NCI-H2081 treated with DMSO at 0.1 percent for 48 hours (cell line): ENCODE measurements around the gene ACOT11.
"Not testable (repeated sequence)": the region's sequence is repeated elsewhere in the genome, so short reads cannot be mapped to it uniquely, and the experiment has no call there.

ENCODE experiments used
- DNase-seq: peaks from one replicate; lab custom pipeline; 2025; lab: John Stamatoyannopoulos, UW

Gene ACOT11

GRCh38 chr1:54547601-54548388 lies at the start of gene ACOT11:
Gene ACOT11, plus strand, starts transcription at chr1:54548228. Its CDS starts 82 bp downstream, at chr1:54548310.
- no peak for DNase-seq

- no peak for DNase-seq
Measured at GRCh38 chr1:54498383-54499096, 49.5 kb upstream of the ACOT11 start.

GRCh38 chr1:54499097-54499359 lies 49.0 kb upstream of the ACOT11 start:
- DNase-seq, result no peak

DNA sequence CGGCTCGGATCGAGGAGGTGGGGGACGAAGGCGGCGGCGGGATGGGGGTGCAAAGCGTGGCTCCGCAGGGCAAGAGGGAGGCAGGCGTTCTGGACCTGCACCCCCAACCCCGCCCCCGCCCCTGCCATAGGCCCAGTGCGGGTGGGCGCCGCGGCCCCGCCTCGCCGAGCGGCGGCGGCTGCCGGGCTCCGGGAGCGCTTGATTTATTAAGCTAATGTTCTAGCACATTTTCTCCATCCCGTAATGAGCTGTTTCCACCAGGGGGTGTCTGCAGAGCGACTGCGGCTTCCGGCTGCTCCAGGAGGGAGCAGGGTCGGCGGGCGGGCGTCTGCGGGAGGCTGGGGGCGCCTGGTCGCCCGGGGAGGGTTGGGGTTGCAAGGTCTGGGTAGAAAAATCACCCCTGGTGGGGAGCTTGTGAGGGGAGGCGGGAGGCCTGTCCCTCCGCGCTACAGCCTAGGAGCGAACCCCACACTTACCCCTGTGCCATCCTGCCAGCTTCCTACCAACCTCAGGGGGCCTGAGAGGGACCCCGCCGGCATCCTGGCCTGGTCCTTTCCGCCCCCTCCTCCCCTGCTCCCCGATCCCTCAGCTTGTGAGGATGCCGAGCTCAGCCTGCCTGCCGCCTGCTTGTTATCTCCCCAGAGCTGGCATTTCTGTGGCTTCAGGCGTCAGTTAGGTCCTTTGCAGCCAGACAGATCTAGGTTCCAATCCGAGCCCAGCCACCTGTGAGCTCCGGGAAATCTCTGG lies 48.5 kb upstream of the ACOT11 start:
- no peak for DNase-seq

DNA sequence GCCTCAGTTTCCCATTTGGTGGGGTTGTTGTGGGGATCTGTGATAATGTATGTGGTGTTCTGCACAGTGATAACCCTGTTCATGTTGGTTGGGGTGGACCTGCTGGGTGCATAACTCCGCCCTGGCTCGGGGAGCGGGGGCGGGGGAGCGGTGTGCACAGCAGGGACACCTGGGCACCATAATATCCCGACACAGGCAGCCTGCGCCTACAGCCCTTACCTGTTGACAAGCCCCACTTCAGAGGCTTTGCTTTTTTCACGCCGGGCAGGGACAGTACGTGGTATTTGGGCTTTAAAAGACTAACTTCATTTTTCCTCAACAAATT lies 48.0 kb upstream of the ACOT11 start:
- no peak for DNase-seq

DNA sequence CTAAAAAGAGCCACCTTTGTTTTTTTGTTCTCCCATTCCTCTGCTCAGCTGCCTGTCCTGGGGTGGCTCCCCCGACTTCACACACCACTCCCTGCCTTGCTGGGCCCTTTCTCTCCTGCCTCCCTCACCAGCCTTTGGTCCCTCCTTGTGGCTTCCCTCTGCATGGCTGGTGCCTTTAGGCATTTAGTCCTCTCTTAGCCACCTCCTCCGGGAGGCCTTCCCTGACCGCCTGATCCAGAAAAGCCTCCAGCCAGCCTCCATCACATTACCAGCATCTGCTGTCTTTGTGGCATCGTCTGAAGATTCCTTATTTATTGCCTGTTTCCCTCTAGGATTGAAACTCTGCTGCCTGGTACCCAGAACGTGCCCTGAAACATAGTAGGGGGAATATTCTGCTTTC lies 46.2 kb upstream of the ACOT11 start:
- DNase-seq, result no peak

DNA sequence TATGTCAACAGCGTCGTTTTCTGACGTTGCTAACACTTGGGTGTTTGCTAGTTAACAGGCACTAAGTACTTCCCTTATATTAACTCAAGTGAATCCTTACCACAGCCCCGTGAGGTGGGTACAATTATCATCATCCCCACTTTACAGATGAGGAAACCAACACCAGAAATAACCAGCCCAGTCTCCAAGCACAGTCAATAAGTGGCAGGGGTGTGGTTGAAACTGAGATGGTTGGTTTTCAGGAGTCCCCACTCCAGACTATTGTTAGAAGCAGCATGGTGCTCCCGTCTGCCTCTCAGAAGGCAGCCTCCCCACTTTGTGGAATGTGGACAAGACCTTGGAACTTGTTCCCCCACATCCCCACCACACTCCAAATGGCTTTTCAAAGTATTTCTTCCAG lies 45.7 kb upstream of the ACOT11 start:
- DNase-seq, result no peak

DNA sequence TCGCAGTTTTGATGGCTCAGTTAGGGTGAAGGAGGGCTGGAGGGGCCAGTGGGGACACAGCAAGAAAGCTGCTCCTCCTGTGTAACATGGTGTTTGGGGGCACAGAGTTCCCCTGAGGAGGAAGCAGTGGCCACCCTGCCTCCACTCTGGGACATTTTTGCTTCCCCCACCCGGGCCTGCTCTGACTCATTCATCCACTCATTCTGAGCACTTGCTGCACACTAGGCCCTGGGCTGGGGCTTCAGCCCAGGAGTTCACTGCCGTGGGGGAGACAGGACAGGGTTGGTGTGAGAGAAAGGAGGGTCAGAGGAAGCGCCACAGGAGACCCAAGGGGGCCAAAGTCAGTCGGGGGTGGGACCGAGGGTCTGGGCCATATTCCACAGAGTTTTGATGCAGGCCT lies 41.4 kb upstream of the ACOT11 start:
- no peak for DNase-seq

DNA sequence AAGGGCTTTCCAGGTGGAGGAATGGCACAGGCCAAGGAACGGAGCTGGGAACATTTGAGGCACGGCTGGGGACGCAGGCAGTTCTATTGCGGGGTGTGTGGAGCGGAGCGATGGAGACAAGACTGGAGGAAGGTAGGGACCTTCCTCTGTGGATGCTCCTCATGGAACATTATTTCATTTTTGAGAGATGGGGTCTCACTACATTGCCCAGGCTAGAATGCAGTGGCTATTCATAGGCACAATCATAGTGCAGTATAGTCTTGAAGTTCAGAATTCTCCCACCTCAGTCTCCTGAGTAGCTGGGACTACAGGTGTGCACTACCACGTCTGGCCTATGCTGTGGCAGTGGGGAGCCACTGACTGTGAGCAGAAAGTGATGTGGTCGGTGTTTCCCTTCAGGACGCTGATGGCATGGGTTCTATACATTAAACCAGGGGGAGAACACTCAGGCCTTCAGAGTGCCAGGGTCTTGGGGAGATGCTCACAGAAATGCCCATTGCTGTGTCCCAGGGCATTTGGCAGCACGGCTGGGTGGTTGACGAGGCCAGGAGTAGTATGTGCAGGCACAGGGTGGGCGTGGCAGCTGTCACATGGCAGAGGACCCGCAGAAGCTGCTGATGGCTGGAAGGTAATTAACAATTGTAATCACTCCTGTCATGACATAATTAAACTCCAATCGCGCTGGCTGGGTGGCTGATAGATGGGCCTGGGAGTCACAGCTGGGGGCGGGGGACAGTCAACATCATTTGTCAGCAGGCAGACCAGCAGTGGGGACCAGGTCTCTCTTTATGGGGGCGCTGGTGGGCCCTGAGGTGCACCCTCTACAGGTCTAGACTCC lies 40.8 kb upstream of the ACOT11 start:
- no peak for DNase-seq

DNA sequence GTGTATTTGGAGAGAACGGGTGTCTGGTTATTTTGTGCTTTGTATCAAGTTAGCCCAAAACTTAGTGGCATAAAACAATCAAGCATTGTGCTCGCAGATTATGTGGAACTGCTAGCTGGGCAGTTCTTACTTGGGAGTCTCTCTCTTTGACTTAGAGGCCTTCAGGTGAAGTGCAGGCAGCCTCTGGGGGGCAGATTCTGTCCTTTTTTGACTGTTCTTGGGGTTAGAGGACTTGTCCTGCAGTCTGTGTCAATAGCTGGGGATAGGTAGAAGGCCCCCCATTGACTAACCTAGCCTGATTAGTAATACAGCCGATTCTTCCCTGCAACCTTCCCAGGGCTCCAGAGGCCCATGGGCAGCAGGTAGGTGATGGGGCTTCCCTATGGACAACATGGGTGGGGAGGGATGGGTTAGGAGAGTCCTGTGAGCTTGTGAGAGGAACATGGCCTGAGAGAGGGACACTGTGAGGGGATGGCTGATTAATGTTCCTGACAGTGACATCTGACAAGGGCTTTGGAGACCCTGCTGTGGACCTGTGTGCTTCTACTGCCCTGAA lies 37.2 kb upstream of the ACOT11 start:
- no peak for DNase-seq

DNA sequence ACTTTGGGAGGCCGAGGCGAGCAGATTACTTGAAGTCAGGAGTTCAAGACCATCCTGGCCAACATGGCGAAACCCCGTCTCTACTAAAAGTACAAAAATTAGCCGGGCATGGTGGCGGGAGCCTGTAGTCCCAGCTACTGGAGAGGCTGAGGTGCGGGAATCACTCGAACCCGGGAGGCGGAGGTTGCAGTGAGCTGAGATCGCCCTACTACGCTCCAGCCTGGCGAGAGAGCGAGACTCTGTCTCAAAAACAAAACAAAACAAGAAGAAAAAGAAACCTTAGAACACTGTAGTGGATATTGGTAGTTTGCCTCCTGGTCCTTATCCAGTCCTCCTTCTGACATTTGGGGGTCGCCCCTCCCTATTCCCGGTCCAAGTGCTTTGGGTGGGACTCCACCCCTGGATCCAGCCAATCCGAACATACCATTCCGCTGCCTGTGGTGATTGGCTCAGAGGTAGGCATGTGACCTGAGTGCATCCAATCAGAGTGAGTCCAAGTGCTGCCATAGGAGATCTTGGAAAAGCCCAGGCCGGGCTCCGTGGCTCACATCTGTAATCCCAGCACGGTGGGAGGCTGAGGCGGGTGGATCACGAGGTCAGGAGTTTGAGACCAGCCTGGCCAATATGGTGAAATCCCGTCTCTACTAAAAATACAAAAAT lies 34.0 kb upstream of the ACOT11 start:
- not testable (repeated sequence) for DNase-seq

DNA sequence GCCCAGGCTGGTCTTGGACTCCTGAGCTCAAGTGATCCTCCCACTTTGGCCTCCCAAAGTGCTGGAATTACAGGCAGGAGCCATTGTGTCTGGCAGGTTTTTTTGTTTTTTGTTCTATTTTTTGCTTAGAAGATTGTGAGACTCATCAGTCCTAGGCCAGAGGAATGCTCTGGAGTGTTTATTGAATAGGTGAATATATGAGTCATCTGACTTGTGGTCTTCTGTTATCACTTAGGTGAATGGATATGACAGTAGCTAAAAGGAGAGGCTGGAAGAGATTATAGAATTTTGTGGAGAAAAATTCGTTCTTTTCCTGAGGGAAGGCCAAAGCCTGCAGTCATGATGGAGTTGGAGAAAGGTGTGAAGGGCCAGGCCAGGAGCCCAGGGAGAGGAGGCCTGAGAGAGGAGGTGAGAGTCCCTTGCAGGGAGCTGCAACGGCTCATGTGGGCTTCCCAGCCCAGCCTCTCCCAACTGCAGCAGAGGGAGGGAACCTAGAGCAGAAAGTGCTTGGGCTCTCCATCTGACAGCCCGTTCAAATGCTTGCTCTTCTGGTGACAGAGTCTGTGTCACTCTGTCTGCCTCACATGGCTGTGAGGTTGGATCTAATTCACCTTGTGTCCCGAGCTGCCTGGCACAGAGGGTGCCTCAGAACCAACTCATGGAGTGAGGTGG lies 31.6 kb upstream of the ACOT11 start:
- no peak for DNase-seq

DNA sequence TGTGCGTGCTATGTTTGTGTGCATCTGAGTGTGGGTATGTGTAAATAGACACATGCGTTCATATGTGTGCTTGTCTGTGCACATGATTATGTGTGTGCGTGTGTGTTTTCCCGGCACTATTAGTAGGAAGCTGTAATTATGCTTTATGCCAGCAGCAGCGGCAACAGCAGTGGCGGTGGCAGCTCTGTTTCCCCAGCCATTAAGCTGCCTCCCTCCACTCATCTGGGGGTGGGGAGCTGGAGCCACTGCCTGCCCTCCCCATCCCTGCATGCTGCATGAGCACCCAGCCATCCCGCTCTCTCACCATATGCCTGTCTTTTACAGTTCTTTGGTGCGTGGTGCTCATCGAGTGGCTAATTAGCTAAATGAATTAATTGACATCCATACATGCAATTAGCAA lies 30.5 kb upstream of the ACOT11 start:
- DNase-seq, result no peak

DNA sequence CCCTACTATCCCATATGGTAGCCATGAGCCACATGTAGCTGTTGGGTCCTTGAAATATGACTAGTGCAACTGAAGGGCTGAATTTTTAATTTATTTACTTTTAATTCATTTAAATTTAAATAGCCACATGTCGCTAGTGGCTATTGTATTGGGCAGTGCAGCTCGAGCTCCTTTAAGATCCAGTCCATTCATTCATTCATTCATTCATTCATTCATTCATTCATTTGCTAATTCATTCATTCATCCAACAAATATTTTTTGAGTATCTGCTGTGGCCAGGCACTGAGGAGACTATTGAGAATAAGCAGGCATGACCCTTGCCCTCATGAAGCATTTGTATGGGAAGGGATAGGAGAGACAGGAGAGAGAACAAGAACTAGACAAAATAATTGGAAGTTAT lies 29.5 kb upstream of the ACOT11 start:
- DNase-seq, result no peak

DNA sequence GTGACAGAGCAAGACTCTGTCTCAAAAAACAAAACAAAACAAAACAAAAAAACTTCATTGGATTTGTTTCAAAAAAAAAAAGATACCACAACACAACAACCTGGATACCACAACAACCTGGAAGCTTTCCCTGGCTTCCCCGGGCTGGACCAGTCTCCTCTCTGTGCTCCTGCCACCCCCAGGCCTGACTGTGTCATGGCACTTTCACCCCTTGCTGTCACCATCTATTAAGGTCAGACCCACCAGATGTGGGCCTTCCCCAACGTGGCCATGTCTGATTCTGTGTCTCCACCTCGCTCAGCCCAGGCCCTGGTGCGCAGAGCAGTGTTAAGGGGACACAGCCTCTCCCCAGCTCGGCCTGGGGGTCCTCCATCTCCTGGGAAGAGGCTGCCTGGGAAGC lies 28.3 kb upstream of the ACOT11 start:
- DNase-seq, result no peak

DNA sequence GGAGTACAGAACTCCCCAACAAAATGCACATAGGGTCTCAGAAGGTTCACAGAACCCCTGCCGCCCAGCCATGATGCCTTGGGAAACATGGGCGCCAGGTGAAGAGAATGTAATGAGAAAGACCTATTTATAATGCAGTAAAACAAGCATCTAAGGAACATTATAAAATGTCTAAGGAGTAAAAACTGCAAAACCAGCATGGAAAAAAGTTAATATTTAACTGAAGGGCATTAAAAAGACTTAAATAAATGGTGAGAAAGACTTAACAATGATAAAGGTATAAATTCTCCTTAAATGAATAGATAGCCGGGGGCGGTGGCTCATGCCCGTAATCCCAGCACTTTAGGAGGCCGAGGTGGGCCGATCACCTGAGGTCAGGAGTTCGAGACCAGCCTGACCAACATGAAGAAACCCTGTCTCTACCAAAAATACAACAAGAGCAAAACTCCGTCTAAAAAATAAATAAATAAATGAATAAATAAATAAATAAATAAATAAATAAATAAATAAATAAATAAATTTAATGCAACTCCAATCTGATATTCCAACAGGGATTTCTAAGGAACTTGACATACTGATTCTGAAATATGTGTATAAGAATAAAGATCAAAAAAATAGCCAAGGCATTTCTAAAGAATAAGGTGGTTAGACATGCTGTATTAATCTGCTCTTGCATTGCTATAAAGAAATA lies 27.3 kb upstream of the ACOT11 start:
- no peak for DNase-seq

DNA sequence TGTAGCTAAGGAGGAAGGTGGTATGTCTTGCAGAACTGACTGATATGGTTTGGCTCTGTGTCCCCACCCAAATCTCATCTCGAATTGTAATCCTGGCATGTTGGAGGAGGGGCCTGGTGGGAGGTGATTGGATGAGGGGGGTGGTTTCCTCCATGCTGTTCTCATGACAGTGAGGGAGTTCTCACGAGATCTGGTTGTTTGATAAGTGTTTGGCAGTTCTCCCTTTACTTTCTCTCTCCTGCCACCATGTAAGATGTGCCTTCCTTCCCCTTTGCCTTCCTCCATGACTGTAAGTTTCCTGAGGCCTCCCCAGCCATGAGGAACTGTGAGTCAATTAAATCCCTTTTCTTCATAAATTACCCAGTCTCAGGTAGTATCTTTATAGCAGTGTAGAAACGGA lies 21.5 kb upstream of the ACOT11 start:
- not testable (repeated sequence) for DNase-seq

DNA sequence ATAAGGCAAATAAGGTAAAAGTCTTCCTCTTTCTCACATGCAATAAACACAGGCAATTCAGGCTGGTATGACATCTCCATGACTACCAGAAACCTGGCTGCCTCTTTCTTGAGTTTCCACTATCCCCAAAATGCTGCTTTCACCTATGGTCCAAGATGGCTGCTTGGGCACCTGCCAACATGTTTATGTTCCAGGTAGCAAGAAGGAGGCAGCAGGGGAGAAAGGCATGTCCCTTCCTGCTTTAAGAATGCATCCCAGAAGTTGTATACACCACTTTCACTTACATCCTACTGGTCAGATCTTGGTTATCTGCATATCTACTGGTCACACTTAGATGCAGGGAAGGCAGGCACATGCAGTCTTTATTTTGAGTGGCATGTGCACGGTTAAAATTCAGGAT lies 19.4 kb upstream of the ACOT11 start:
- DNase-seq, result no peak

GRCh38 chr1:54532033-54532432 lies 16.0 kb upstream of the ACOT11 start:
- no peak for DNase-seq

GRCh38 chr1:54536656-54537055 lies 11.4 kb upstream of the ACOT11 start:
- DNase-seq, result not testable (repeated sequence)
